Adrenal gland (tissue), 5 donors: ENCODE results near the gene NAT8L.

ENCODE experiments used
- POLR2A ChIP-seq, 2 donors: fragments of 450-650 bp; IDR thresholded peaks; one replicate each; pipeline ENCODE4 v1.6.1; 2017; ENCODE audit warnings: antibody characterized with exemption in 2 of 2, mild to moderate bottlenecking in 2 of 2, moderate library complexity in 1 of 2
- TF ChIP-seq, protein P1 (sequence below), 6 experiments: fragments of 450-650 bp in 4 of 6; fragments of 200-600 bp in 2 of 6; sonication (generic) in 1 of 6; IDR thresholded peaks; 1 replicate in 5 of 6; 2 replicates in 1 of 6; pipeline versions ENCODE4 v1.5.1 to v1.8.0; 2016 to 2021; ENCODE audit warnings: antibody characterized with exemption in 6 of 6, mild to moderate bottlenecking in 2 of 6, moderate library complexity in 1 of 6
- donor health status: DM: no; HTN: no; CAD: no.

DNA sequence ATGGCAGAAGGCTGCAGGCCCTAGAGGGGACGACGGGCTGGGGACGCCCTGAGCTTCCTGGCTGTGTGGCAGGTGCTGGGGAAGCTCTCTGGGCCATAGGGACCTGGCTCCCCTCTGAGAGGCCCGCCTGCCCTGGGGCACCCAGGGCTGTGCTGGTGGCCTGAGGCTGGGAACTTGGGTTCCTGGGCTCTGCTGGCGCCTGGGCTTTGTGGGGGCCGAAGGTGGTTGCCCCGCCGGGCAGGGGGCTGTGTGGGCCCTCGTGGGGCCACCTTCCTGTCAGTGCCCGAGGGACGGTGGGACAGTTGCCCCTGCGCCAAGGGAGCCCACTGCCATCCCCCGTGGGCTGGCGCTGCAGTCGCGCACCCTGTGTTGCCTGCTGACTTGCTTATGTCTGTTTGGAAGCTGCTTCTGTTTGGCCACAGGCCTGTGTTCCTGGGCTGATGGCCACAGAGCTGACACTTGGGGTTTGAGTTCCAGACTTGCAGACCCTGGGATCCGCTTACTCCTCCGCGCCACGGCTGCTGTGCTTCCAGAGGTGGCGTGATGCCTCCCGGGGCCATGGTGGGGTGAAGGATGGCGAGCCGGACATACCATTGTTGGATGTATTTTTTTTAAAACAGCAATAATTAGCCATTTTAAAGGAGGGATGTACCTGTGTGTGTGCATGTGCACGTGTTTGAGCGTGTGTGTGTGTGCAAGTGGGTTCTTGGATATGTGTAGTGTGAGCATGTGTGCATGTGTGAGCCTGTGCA, 8.5 kb downstream of the NAT8L start:
- TF ChIP-seq, protein P1, sequence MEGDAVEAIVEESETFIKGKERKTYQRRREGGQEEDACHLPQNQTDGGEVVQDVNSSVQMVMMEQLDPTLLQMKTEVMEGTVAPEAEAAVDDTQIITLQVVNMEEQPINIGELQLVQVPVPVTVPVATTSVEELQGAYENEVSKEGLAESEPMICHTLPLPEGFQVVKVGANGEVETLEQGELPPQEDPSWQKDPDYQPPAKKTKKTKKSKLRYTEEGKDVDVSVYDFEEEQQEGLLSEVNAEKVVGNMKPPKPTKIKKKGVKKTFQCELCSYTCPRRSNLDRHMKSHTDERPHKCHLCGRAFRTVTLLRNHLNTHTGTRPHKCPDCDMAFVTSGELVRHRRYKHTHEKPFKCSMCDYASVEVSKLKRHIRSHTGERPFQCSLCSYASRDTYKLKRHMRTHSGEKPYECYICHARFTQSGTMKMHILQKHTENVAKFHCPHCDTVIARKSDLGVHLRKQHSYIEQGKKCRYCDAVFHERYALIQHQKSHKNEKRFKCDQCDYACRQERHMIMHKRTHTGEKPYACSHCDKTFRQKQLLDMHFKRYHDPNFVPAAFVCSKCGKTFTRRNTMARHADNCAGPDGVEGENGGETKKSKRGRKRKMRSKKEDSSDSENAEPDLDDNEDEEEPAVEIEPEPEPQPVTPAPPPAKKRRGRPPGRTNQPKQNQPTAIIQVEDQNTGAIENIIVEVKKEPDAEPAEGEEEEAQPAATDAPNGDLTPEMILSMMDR (IDR thresholded peaks at IDR 0.05) = no peak
- TF ChIP-seq POLR2A (IDR thresholded peaks at IDR 0.05) = no peak
